Right atrium auricular region (tissue), 2 donors: ENCODE data around the gene AZI2. TPM values are rescaled to one million over a fixed set of nuclear protein-coding genes. Genes with fewer than 3 reads are reported as not detected.

Experiments
- DNase-seq: peaks from one replicate; pipeline ENCODE4 v3.0.0-alpha.2; 2019; ENCODE audit warnings: low spot score
- H3K27ac ChIP-seq, 2 donors: fragments of 200-600 bp; sonication (generic); 1 replicate in 1 of 2; 2 replicates in 1 of 2; pipeline ENCODE4 v1.5.1; 2016 to 2019
- H3K27me3 ChIP-seq, 2 donors: fragments of 200-600 bp; sonication (generic); one replicate each; pipeline versions ENCODE4 v1.5.1 to v1.6.0; 2017 to 2019
- H3K36me3 ChIP-seq: fragments of 200-600 bp; sonication (generic); one replicate; pipeline ENCODE4 v1.5.1; 2016
- H3K4me1 ChIP-seq, 2 donors: fragments of 200-600 bp; sonication (generic); one replicate each; pipeline versions ENCODE4 v1.5.1 to v1.6.0; 2017 to 2019
- H3K4me3 ChIP-seq, 2 donors: fragments of 200-600 bp; sonication (generic); 1 replicate in 1 of 2; 2 replicates in 1 of 2; pipeline ENCODE4 v1.5.1; 2017 to 2019; ENCODE audit warnings: mild to moderate bottlenecking in 1 of 2, moderate library complexity in 1 of 2
- H3K9me3 ChIP-seq, 2 donors: fragments of 200-600 bp; sonication (generic); one replicate each; pipeline ENCODE4 v1.5.1; 2019
- total RNA-seq, 2 donors: library from RNA; depleted of rRNA; stranded (reverse); fragments of >200 nt; gene quantifications; one replicate each; pipeline ENCODE4 v1.1.0, GENCODE V29; 2016
- TF ChIP-seq, protein P1 (sequence below), 2 donors: fragments of 200-600 bp; sonication (generic); IDR thresholded peaks; one replicate each; pipeline ENCODE4 v1.5.1; 2019; ENCODE audit warnings: antibody characterized with exemption in 2 of 2

AZI2 gene
- total RNA-seq, 2 donors from 2014 or later = 21.8 to 49.2 TPM

DNA sequence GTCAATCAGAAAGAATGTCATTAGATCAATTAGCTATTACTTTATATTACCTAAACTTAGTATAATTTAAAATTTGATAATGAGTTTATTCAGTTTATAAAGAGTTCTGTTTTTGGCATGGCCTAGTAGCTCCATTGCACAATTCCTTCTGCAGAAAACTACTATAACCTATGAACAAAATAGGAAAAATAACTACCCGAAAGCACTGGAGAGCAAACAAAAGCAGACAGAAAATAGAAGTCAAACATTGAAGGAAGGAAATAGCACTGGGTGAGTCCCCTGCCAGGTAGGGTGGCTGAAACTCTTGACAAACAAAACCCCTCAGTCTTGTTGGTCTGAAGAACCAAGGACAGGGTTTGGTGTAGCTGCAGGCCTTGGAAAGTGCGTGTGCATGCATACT, 69.7 kb downstream of the AZI2 start:
- no peak overlapping the region for H3K4me3 ChIP-seq

DNA sequence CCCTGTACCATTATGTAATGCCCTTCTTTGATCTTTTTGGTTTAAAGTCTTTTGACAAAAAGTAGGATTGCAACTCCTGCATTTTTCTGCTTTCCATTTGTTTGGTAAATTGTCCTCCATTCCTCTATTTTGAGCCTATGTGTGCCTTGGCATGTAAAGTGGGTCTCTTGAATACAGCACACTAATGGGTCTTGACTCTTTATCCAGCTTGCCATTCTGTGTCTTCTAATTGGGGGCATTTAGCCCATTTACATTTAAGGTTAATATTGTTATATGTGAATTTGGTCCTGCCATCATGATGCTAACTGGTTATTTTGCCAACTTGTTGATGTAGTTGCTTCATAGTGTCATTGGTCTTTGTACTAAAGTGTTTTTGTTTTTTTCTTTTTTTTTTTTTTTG, 74.8 kb downstream of the AZI2 start:
- H3K4me3 ChIP-seq = no peak overlapping the region
- TF ChIP-seq, protein P1, sequence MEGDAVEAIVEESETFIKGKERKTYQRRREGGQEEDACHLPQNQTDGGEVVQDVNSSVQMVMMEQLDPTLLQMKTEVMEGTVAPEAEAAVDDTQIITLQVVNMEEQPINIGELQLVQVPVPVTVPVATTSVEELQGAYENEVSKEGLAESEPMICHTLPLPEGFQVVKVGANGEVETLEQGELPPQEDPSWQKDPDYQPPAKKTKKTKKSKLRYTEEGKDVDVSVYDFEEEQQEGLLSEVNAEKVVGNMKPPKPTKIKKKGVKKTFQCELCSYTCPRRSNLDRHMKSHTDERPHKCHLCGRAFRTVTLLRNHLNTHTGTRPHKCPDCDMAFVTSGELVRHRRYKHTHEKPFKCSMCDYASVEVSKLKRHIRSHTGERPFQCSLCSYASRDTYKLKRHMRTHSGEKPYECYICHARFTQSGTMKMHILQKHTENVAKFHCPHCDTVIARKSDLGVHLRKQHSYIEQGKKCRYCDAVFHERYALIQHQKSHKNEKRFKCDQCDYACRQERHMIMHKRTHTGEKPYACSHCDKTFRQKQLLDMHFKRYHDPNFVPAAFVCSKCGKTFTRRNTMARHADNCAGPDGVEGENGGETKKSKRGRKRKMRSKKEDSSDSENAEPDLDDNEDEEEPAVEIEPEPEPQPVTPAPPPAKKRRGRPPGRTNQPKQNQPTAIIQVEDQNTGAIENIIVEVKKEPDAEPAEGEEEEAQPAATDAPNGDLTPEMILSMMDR (IDR thresholded peaks at IDR 0.05) = no peak
- no peaks in the 10 kb centered on the region for H3K27me3 ChIP-seq
- H3K36me3 ChIP-seq = peaks cover 13% of the 10 kb centered on the region
- H3K27ac ChIP-seq = no peak overlapping the region
- no peak for DNase-seq
- peaks cover 0 to 19% of the 10 kb centered on the region in 2 donors for H3K9me3 ChIP-seq
- no peaks in the 10 kb centered on the region for H3K4me1 ChIP-seq

More for the DNA sequence above, 69.7 kb downstream of the AZI2 start:
- no peak overlapping the region for H3K27ac ChIP-seq
- TF ChIP-seq, protein P1 (IDR thresholded peaks at IDR 0.05) = no peak
- DNase-seq = no peak
- H3K4me1 ChIP-seq = peaks cover 0 to 3% of the 10 kb centered on the region in 2 donors
- peaks cover 0 to 2% of the 10 kb centered on the region in 2 donors for H3K9me3 ChIP-seq
- no peaks in the 10 kb centered on the region for H3K27me3 ChIP-seq
- H3K36me3 ChIP-seq = peaks cover 4% of the 10 kb centered on the region

Other genes starting within 250 kb of the AZI2 start
- gene CMC1, start 107.2 kb downstream of the AZI2 start, total RNA-seq = 10 to 100 TPM; 27.4 to 41.8 TPM
- gene ZCWPW2, start 103 bp downstream of the AZI2 start, total RNA-seq = 1 to 10 TPM; 1.2 to 3.4 TPM